Neuronal stem cell (in vitro differentiated cells): Measurements from ENCODE around the gene WASL.

Source experiments
- DNase-seq: peaks from one replicate; pipeline ENCODE4 v3.0.0-alpha.2; 2013; ENCODE audit warnings: low spot score
- H2AFZ ChIP-seq: one replicate; pipeline ENCODE4 v1.6.1; 2013; ENCODE audit warnings: mild to moderate bottlenecking, low read length, inconsistent platforms
- H2AK5ac ChIP-seq: 2 replicates; pipeline ENCODE4 v1.6.1; 2013; ENCODE audit warnings: low read depth, mild to moderate bottlenecking, inconsistent platforms, low read length, moderate library complexity, mixed read lengths
- H2BK120ac ChIP-seq: 2 replicates; pipeline ENCODE4 v1.6.1; 2013; ENCODE audit warnings: low read depth, mild to moderate bottlenecking, inconsistent platforms, low read length, moderate library complexity, mixed read lengths
- H2BK12ac ChIP-seq: one replicate; pipeline ENCODE4 v1.6.1; 2013; ENCODE audit warnings: low read length, inconsistent platforms
- H2BK15ac ChIP-seq: 2 replicates; pipeline ENCODE4 v1.6.1; 2013; ENCODE audit warnings: mild to moderate bottlenecking, low read length, inconsistent platforms, mixed read lengths
- H2BK5ac ChIP-seq: one replicate; pipeline ENCODE4 v1.6.1; 2013; ENCODE audit warnings: inconsistent platforms, mild to moderate bottlenecking, low read length, moderate library complexity
- H3K14ac ChIP-seq: one replicate; pipeline ENCODE4 v1.6.1; 2013; ENCODE audit warnings: low read length, inconsistent platforms
- H3K18ac ChIP-seq: 2 replicates; pipeline ENCODE4 v1.6.1; 2013; ENCODE audit warnings: low read length, inconsistent platforms
- H3K23ac ChIP-seq: 2 replicates; pipeline ENCODE4 v1.6.1; 2013; ENCODE audit warnings: low read depth, mild to moderate bottlenecking, mixed read lengths, low read length, inconsistent platforms; ENCODE audit not compliant: poor library complexity
- H3K27ac ChIP-seq: replicated peaks from 3 replicates; pipeline ENCODE4 v1.5.1; 2013; ENCODE audit warnings: low read length, inconsistent platforms
- H3K27me3 ChIP-seq, 3 experiments: 2 replicates each; pipeline ENCODE4 v1.6.1; 2013; ENCODE audit warnings: low read length in 3 of 3, mild to moderate bottlenecking in 2 of 3, inconsistent platforms in 1 of 3, low read depth in 1 of 3, mixed read lengths in 1 of 3, moderate library complexity in 1 of 3; ENCODE audit not compliant: control insufficient read depth in 3 of 3, insufficient read depth in 3 of 3
- H3K36me3 ChIP-seq, 2 donors: replicated peaks in 1 of 2; 2 replicates each; pipeline ENCODE4 v1.6.1; 2013; ENCODE audit warnings: low read length in 2 of 2; ENCODE audit not compliant: control insufficient read depth in 2 of 2, insufficient read depth in 2 of 2
- H3K4ac ChIP-seq: 2 replicates; pipeline ENCODE4 v1.6.1; 2013; ENCODE audit warnings: inconsistent platforms, mild to moderate bottlenecking, low read length, moderate library complexity
- H3K4me1 ChIP-seq, 2 donors: 1 replicate in 1 of 2; 2 replicates in 1 of 2; pipeline ENCODE4 v1.6.1; 2013; ENCODE audit warnings: low read length in 2 of 2, low read depth in 1 of 2; ENCODE audit not compliant: control insufficient read depth in 2 of 2, insufficient read depth in 1 of 2
- H3K4me2 ChIP-seq: one replicate; pipeline ENCODE4 v1.6.1; 2013; ENCODE audit warnings: mild to moderate bottlenecking, low read length, inconsistent platforms; ENCODE audit not compliant: insufficient read depth, poor library complexity, severe bottlenecking
- H3K4me3 ChIP-seq, 2 donors: 2 replicates each; pipeline ENCODE4 v1.5.1; 2013; ENCODE audit warnings: low read length in 2 of 2, mild to moderate bottlenecking in 2 of 2, inconsistent platforms in 1 of 2, moderate library complexity in 1 of 2
- H3K79me1 ChIP-seq: one replicate; pipeline ENCODE4 v1.6.1; 2013; ENCODE audit warnings: low read depth, mild to moderate bottlenecking, inconsistent platforms, low read length, moderate library complexity
- H3K9ac ChIP-seq: one replicate; pipeline ENCODE4 v1.6.1; 2013; ENCODE audit warnings: mild to moderate bottlenecking, low read depth, low read length, inconsistent platforms; ENCODE audit not compliant: poor library complexity
- H3K9me3 ChIP-seq, 2 donors: replicated peaks in 1 of 2; 2 replicates each; pipeline versions ENCODE3 to v1.6.1; 2013; ENCODE audit warnings: low read length in 2 of 2, mild to moderate bottlenecking in 2 of 2, inconsistent platforms in 1 of 2, low read depth in 1 of 2, mixed read lengths in 1 of 2, moderate library complexity in 1 of 2; ENCODE audit not compliant: control insufficient read depth in 2 of 2, insufficient read depth in 1 of 2
- H4K8ac ChIP-seq: one replicate; pipeline ENCODE4 v1.6.1; 2013; ENCODE audit warnings: low read depth, mild to moderate bottlenecking, inconsistent platforms, low read length, moderate library complexity
- H4K91ac ChIP-seq: one replicate; pipeline ENCODE4 v1.6.1; 2013; ENCODE audit warnings: low read length, low read depth, mild to moderate bottlenecking, inconsistent platforms; ENCODE audit not compliant: poor library complexity
- WGBS, 2 donors: extraction: QIAGEN DNeasy Blood & Tissue Kit; methylation state at CpG; one replicate each; pipeline ENCODE4 v1.1.7; 2013; ENCODE audit warnings: missing lambda C conversion rate in 2 of 2, mixed read lengths in 1 of 2; ENCODE audit not compliant: insufficient read length in 2 of 2, insufficient replicate concordance in 1 of 2; ENCODE audit errors: extremely low coverage in 2 of 2; 5-methylcytosine and 5-hydroxymethylcytosine counted together

Gene WASL

GRCh38 chr7:123745437-123745836 lies 3.4 kb downstream of the WASL start:
- WGBS, 2 donors: no CpG with 5 or more reads among the region's 2 CpGs
- no peak overlapping the region for H2AFZ ChIP-seq
- no peak overlapping the region for H2BK120ac ChIP-seq
- H3K14ac ChIP-seq: no peak overlapping the region
- H2BK5ac ChIP-seq: no peak overlapping the region
- H3K4me1 ChIP-seq: peaks cover 0 to 9% of the 10 kb centered on the region in 2 donors
- no peak overlapping the region for H3K9ac ChIP-seq
- H3K9me3 ChIP-seq: peaks cover 0 to 6% of the 10 kb centered on the region in 2 donors
- DNase-seq: no peak
- no peak overlapping the region for H2BK12ac ChIP-seq
- peaks cover 5% of the 10 kb centered on the region for H3K79me1 ChIP-seq
- H3K27ac ChIP-seq: no peak overlapping the region
- no peak overlapping the region for H3K4ac ChIP-seq
- no peak overlapping the region for H4K8ac ChIP-seq
- H2BK15ac ChIP-seq: no peak overlapping the region
- no peak overlapping the region for H3K4me3 ChIP-seq
- H3K27me3 ChIP-seq: no peaks in the 10 kb centered on the region
- H4K91ac ChIP-seq: no peak overlapping the region
- no peak overlapping the region for H3K4me2 ChIP-seq
- no peak overlapping the region for H2AK5ac ChIP-seq
- no peak overlapping the region for H3K23ac ChIP-seq
- no peak overlapping the region for H3K18ac ChIP-seq
- peaks cover 2 to 11% of the 10 kb centered on the region in 2 donors for H3K36me3 ChIP-seq

GRCh38 chr7:123744416-123744815 lies 4.4 kb downstream of the WASL start:
- no CpG with 5 or more reads among the region's 1 CpG for WGBS, 2 donors
- H4K91ac ChIP-seq: no peak overlapping the region
- no peak overlapping the region for H2AFZ ChIP-seq
- no peak overlapping the region for H4K8ac ChIP-seq
- no peak overlapping the region for H3K23ac ChIP-seq
- H3K4ac ChIP-seq: no peak overlapping the region
- peaks cover 0 to 7% of the 10 kb centered on the region in 2 donors for H3K4me1 ChIP-seq
- no peak overlapping the region for H2BK15ac ChIP-seq
- H3K79me1 ChIP-seq: peaks cover 6% of the 10 kb centered on the region
- H2BK5ac ChIP-seq: no peak overlapping the region
- H3K27ac ChIP-seq: no peak overlapping the region
- H3K27me3 ChIP-seq: no peaks in the 10 kb centered on the region
- H3K9me3 ChIP-seq: peaks cover 0 to 6% of the 10 kb centered on the region in 2 donors
- H2BK120ac ChIP-seq: no peak overlapping the region
- H3K4me2 ChIP-seq: no peak overlapping the region
- DNase-seq: no peak
- H3K9ac ChIP-seq: no peak overlapping the region
- H3K14ac ChIP-seq: no peak overlapping the region
- H3K36me3 ChIP-seq: peaks cover 2 to 16% of the 10 kb centered on the region in 2 donors
- H2BK12ac ChIP-seq: no peak overlapping the region
- no peak overlapping the region for H2AK5ac ChIP-seq
- no peak overlapping the region for H3K4me3 ChIP-seq
- H3K18ac ChIP-seq: no peak overlapping the region

GRCh38 chr7:123741940-123742339 lies 6.9 kb downstream of the WASL start:
- no peak overlapping the region for H4K8ac ChIP-seq
- H3K36me3 ChIP-seq: peaks cover 2 to 18% of the 10 kb centered on the region in 2 donors
- H3K4me1 ChIP-seq: peaks cover 0 to 7% of the 10 kb centered on the region in 2 donors
- H3K4me3 ChIP-seq: no peak overlapping the region
- no peak overlapping the region for H2AK5ac ChIP-seq
- H3K9ac ChIP-seq: no peak overlapping the region
- no peak overlapping the region for H2BK12ac ChIP-seq
- no peak overlapping the region for H3K27ac ChIP-seq
- H3K14ac ChIP-seq: no peak overlapping the region
- peaks cover 1 to 6% of the 10 kb centered on the region in 2 donors for H3K9me3 ChIP-seq
- H3K79me1 ChIP-seq: peaks cover 4% of the 10 kb centered on the region
- H2BK5ac ChIP-seq: no peak overlapping the region
- no peak overlapping the region for H2BK120ac ChIP-seq
- no peak overlapping the region for H3K18ac ChIP-seq
- no peaks in the 10 kb centered on the region for H3K27me3 ChIP-seq
- H3K4me2 ChIP-seq: no peak overlapping the region
- H2BK15ac ChIP-seq: no peak overlapping the region
- H3K4ac ChIP-seq: no peak overlapping the region
- no peak overlapping the region for H2AFZ ChIP-seq
- no peak overlapping the region for H3K23ac ChIP-seq
- DNase-seq: no peak
- no peak overlapping the region for H4K91ac ChIP-seq

GRCh38 chr7:123738808-123739207 lies 10.0 kb downstream of the WASL start:
- H2BK120ac ChIP-seq: no peak overlapping the region
- H2AK5ac ChIP-seq: no peak overlapping the region
- no peak overlapping the region for H3K23ac ChIP-seq
- H3K79me1 ChIP-seq: peaks cover 4% of the 10 kb centered on the region
- no peak overlapping the region for H3K4ac ChIP-seq
- H2BK15ac ChIP-seq: no peak overlapping the region
- H2BK12ac ChIP-seq: no peak overlapping the region
- H3K4me2 ChIP-seq: no peak overlapping the region
- H2BK5ac ChIP-seq: no peak overlapping the region
- H3K4me1 ChIP-seq: no peaks in the 10 kb centered on the region
- no peak overlapping the region for H3K9ac ChIP-seq
- H4K91ac ChIP-seq: no peak overlapping the region
- H3K9me3 ChIP-seq: peaks cover 1 to 23% of the 10 kb centered on the region in 2 donors
- no peak overlapping the region for H4K8ac ChIP-seq
- no peak overlapping the region for H3K27ac ChIP-seq
- WGBS, 2 donors: no CpG with 5 or more reads among the region's 2 CpGs
- H3K4me3 ChIP-seq: no peak overlapping the region
- no peaks in the 10 kb centered on the region for H3K27me3 ChIP-seq
- no peak for DNase-seq
- no peak overlapping the region for H3K14ac ChIP-seq
- peaks cover 2 to 20% of the 10 kb centered on the region in 2 donors for H3K36me3 ChIP-seq
- H2AFZ ChIP-seq: no peak overlapping the region
- H3K18ac ChIP-seq: no peak overlapping the region
